GM19099 (cell line): ENCODE results near the gene SUFU.

Experiments
- POLR2A ChIP-seq: IDR thresholded peaks from 3 replicates; pipeline ENCODE4 v1.6.1; 2011; ENCODE audit warnings: low read depth; ENCODE audit not compliant: insufficient read length; ENCODE audit errors: extremely low read depth

The SUFU gene

GRCh38 chr10:102661658-102662028 lies 157.9 kb downstream of the SUFU start:
- TF ChIP-seq POLR2A: no peak

DNA sequence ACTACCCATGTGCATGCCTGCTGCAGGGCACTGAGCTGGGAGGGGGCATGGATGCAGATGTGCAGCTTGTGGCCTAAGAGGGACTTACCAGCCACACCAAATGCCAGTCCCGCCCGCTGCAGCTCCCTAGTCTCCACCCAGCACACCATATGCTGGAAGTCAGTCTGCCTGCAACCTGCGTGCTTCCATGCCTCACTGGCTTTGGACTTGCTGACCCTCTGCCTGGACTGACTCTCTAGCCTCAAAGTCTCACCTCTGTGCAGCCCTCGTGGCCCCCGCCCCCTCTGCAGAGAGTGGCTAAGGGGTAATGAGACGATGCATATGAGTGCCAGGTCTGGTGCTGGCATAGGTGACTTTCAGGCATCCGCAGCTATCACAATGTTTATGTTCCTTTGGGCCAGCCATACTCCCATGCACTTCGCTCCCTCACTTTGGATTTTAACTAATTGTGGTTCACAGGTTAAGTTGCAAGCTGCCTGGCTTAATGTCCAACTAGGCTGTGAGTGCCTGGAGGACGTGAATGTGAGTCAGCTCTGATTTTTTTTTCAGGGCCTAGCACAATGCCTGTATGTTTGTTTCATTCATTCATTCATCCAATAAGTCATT lies 162.2 kb downstream of the SUFU start:
- no peak for TF ChIP-seq POLR2A

DNA sequence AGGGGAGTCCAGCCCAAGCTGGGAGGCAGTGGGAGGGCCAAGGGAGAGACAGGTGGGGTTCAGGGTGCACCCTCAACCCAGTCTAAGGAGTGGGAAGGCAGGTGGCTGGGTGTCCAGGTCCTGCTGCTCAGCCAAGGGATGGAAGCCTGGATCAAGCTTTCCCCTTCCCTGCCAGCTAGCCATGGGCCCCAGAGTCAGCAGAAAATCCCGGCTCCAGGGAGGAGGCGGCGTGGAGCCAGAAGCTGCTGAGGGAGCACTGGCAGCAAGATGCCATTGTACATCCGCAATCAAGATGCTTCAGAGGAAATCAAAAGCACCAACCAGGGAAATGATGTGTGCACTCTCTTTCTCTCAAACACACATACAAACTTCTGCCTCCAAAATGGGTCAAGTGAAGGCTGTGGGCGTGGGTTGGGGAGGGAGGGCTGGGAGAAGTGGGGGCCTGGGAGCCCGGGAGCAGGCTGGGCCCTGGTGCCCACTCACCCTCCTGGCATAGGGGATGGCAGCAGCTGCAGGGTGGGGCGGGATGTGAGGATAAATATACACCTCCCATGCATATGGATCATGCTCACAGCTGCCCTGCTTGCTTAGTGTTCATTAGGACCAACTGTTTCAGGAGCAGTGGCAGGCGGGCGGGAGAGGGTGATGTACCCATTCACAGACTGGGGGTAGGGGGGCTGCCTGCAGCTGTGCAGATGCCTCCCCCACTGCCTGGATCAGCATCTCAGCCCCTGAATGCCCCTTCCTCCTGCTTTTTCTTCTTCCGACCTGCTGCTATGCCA lies 164.7 kb downstream of the SUFU start:
- TF ChIP-seq POLR2A: no peak

- TF ChIP-seq POLR2A: no peak
These were observed 165.7 kb downstream of the SUFU start for GRCh38 chr10:102669206-102670064.

- TF ChIP-seq POLR2A: no peak
These were observed 166.4 kb downstream of the SUFU start for GRCh38 chr10:102670065-102670670.

DNA sequence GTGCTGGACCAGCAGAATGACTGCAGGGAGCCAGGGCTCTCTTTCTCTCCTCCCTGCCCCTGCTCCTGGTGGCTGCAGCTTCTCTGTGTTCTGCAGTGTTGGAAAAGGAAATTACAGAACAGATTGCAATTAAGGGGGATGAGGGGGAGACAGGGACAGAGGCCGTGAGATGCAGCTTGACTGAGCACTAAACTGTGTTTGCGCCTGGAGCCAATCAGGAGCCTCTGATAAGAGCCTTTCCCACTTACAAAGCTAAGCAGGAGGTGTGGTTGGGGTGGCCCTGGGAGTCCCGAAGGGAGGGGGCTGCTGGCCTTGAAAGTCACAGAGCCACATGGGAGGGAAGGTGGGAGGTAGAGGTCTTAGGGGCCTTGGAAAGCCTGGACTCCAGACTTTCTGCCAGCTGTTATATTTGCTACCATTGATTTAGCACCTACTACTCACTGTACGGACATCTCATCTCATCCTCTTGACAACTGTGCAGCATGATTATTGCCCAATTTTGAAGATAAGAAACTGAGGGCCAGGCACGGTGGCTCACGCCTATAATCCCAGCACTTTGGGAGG lies 167.2 kb downstream of the SUFU start:
- no peak for TF ChIP-seq POLR2A

- no peak for TF ChIP-seq POLR2A
These were observed 169.6 kb downstream of the SUFU start for GRCh38 chr10:102673236-102673818.

GRCh38 chr10:102673819-102674511 lies 170.2 kb downstream of the SUFU start:
- TF ChIP-seq POLR2A: no peak

- TF ChIP-seq POLR2A: no peak
These were observed 170.8 kb downstream of the SUFU start for GRCh38 chr10:102674566-102674965.

DNA sequence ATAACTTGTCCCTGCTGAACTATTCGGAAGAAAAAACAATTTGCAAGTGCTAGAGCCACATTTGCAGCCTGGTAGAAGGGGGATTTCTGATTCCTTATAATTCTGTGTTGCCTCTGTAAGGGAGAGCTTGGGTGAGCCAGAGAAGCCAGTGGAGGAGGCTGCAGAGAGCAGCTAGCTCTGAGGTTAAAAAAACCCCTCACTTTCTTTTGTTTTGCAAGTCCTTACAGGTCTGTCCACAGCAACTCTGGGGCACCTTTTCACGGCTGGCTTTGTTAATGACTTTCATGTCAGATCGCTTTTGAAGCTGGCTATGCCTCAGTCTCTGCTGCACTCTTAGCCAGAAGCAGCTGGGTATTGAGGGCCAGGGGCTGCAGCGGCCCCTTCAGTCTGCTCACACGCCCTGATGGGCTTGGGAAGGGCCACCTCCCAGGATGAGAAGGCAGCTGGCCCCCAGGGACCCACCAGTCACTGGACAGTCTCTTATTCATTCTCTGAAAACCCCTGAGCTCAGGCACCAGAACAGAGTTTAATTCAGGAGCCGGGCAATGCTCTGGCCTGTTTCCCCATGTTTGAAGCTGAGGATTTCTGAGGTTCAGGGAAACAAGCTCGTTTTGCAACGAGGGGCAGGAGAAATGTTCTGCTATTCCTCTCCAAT lies 171.4 kb downstream of the SUFU start:
- TF ChIP-seq POLR2A: no peak

GRCh38 chr10:102675666-102676533 lies 172.1 kb downstream of the SUFU start:
- TF ChIP-seq POLR2A: no peak

- no peak for TF ChIP-seq POLR2A
These were observed 173.0 kb downstream of the SUFU start for GRCh38 chr10:102676534-102677315.
